GM21723 (cell line): ENCODE results near the gene FLCN.
A peak's percentile ranks its signal among the peaks of the same experiment; 100 is the strongest.
"Not testable (repeated sequence)": the region's sequence is repeated elsewhere in the genome, so short reads cannot be mapped to it uniquely, and the experiment has no call there.

Experiments
- ATAC-seq: cut with Tn5 transposase; IDR thresholded peaks from one replicate; pipeline ENCODE4 v1.9.1; 2021; ENCODE audit warnings: mild to moderate bottlenecking, moderate library complexity; ENCODE audit not compliant: unreplicated experiment

FLCN gene, protein sequence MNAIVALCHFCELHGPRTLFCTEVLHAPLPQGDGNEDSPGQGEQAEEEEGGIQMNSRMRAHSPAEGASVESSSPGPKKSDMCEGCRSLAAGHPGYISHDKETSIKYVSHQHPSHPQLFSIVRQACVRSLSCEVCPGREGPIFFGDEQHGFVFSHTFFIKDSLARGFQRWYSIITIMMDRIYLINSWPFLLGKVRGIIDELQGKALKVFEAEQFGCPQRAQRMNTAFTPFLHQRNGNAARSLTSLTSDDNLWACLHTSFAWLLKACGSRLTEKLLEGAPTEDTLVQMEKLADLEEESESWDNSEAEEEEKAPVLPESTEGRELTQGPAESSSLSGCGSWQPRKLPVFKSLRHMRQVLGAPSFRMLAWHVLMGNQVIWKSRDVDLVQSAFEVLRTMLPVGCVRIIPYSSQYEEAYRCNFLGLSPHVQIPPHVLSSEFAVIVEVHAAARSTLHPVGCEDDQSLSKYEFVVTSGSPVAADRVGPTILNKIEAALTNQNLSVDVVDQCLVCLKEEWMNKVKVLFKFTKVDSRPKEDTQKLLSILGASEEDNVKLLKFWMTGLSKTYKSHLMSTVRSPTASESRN

DNA sequence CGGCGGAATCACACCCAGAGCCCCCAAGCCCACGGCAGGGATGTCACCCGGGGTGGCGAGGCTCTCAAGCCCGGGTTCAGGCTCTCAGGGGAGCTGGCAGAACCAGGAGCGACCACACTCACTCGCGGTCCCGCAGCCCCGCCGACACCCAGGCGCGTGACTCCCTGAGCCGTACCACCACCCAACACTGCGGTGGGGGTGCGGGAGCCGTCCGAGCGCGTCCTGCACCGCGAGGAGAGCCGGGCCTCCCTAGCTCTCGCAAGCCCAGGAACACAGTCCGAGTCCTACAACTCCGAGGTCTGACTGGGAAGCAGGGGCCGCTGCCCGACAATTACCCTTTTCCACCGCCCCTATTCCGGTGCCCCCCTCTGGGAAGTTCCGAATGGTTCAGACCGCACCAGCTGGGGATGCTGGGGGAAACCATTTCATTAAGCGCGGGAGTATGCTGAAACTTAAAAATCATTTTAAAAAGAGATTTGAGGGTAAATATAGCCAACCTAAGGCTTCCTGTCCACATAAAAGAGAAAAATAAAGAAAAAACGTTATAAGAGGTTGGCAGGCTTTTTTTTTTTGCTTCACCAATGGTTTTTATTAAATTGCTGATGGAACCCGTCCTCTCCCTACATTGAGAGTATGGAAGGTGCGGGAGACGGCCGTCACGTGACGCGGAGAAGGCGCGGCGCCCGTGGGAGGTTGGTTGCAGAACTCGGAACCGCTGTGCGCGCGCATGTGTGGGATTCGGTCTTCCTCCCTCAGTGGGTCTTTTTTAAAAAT is at the start of gene FLCN:
TSS of gene FLCN (minus strand) at position 143 of the 774 bp plus-strand sequence. CDS start 9,031 bp downstream, outside the sequence.
- peak; percentile 82 for ATAC-seq

DNA sequence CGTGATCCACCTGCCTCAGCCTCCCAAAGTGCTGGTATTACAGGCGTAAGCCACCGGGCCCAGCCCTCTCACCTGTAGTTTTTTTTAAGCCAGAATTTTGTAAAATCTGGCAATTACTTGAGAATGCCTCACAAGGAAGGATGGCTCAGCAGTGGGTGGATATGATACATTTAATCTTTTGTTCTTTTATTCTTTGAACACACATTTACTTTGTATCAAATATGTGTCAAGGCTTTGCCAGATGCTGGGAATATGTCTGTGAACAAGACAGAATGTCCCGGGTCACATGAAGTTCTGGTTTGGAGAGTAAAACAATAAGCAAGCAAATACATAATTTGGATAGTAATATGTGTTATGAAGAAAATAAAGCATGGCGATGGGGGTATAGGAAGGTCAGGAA is 49.0 kb upstream of the FLCN start:
- no peak for ATAC-seq

DNA sequence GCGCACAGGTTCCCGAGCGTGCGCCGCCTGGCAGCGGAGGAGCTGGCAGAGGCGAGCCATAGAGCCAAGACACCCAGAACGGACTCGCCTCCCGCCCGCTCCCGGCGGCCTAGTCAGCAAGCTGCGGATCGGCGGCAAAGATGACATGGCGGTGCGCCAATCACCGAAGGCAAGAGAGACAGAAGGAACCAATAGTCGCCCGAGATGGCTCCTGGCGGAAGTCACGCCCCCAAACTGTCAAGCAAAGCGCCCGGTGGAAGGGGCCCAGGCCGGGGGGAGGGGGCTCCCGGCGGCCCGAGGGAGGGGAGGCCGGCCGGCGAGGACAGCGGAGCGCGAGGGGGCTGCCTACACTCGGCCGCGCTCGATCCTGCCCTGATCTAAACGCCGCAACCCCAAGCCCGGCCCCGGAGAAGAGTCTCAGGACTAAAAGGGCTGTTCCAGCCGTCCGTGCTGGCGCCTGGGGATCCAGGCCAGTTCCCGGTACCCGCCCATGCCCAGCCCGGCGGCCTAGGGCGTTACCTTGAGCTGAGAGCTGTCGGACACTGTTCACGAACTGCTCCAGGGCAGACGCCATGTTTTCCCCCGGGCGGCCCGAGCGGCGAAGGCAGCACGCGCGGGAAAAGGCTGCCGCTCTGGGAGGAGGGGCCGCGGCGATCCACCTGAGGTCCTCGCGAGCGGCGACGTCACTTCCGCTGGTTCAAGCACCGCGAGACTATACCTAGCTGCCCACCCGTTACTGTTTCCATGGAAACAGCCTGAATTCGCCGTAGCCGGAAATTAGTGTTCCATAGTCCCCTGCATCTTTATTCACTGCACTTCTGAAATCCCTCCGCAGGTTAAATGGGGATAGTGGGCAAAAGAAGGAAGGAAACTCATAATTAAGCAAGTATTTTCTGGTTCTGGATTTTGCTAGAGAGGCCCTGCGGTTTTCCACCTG is 43.9 kb upstream of the FLCN start, which contains the start of gene COPS3:
TSS of gene COPS3 (minus strand) at position 634 of the 937 bp plus-strand sequence. CDS start at position 574, 60 bp downstream.
- peak; percentile 85 for ATAC-seq

DNA sequence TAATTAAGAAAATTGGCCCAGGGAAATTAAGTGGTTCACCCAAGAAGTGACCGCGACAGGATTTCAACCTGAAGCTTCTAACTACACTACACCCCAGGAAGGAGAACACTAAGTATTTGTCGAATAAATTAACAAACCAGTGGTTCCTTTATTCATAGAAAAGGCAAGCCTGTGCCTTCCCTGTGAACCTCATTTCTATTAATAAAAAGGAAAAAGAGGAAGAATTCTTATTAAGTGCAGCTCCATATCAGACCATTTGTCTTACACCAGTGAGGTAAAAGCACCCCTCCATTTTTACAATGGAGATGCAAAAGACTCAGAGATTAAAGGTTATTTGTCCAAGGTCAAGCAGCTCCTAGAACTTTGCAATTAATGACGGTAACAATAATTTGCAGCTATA is 42.3 kb upstream of the FLCN start:
- no peak for ATAC-seq

DNA sequence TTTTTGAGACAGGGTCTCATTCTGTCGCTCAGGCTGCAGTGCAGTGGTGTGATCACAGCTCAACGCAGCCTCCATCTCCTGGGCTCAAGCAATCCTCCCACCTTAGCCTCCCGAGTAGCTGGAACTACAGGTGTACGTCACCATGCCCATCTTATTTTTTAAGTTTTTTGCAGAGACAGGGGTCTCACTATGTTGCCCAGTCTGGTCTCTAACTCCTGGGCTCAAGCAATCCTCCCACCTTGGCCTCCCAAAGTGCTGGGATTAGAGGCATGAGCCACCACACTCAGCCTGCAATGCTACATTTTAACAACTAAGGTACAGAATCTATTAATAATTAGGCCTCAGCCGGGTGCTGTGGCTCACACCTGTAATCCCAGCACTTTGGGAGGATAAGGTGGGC is 40.5 kb upstream of the FLCN start:
- not testable (repeated sequence) for ATAC-seq

DNA sequence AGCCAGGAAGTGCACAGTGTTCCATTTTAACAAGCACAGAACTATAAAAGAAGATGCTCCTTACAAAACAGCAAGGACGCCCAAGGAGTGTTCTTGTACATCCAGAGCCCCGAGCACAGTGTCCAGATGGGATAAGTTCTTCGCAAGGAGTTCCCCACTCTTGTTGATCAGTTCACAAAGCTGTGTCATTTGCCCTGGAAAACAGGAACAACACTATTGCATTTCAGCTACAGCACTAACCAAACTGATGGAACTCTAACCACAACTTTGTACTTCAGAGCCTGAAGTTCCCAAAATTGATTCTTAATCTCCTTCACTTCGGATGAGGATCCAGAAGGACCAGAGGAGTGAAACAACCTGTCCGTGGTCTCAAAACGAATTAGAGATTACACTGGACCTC is 39.0 kb upstream of the FLCN start:
- ATAC-seq, result no peak

DNA sequence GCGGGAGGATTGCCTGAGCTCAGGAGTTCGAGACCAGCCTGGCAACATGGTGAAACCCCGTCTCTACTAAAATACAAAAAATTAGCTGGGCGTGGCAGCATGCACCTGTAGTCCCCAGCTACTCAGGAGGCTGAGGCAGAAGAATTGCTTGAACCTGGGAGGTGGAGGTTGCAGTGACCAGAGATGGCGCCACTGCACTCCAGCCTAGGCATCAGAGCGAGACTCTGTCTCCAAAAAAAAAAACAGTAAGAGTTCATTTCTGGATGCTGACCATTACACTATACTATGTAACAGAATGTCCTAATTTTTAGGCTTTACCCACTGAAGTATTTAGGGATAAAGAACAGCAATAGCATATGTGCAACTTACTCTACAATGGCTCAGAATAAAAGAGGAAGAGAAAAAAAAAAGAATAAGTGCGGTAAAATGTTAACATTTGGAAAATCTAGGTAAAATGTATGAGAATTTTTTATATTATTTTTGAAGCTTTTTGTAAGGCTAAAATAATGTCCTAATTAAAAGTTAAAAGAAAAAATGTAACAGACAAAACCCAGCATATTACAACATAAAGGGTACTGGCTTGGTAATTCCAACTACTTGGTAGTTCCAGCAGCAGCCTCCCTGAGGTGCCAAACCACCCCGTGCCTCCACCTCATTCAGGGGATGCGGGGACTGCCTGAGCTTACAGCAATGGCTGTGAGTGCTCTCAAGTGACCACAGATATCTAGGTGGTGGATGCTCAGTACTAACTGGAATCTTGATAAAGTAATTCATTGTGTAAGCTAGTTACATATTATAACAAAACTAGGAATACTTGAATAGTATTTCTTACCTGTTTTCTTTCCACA is 33.2 kb upstream of the FLCN start:
- no peak for ATAC-seq

DNA sequence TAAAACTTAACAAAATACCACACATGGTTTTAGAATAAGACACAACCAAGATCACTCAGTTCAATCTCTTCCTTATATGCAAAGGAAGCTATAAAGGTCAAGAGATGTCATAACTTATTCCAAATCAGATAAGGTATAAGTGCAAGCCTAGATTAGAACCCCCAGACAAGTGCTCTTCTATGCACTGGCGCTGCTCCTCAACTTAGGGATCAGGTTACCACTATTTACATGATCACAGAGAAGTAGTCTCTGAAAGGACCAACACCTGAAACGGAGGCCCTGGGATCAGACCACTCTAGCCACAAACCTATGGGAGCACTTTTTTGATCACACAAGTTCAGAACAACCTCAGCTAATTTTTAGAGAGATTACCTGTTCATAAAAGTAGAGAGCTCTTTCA is 27.5 kb upstream of the FLCN start:
- no peak for ATAC-seq

DNA sequence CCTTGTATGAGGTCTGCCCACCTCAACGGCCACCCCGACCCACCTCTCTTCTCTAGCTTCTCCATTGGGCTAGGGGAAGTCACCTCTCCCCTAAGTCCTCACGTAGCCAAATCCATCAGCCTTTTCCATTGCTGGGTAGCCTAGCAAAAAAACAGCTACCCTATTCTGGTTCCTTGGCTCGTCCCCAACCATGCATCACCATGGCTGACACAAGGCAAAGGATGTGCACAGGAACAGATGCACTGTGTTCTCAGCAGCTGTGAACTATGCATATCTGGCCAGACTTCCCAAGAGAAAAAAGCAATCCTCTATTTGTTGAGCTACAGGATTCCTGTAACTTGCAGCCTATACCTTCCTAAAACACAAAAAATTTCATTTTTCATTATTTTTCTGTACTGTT is 22.0 kb upstream of the FLCN start:
- no peak for ATAC-seq

DNA sequence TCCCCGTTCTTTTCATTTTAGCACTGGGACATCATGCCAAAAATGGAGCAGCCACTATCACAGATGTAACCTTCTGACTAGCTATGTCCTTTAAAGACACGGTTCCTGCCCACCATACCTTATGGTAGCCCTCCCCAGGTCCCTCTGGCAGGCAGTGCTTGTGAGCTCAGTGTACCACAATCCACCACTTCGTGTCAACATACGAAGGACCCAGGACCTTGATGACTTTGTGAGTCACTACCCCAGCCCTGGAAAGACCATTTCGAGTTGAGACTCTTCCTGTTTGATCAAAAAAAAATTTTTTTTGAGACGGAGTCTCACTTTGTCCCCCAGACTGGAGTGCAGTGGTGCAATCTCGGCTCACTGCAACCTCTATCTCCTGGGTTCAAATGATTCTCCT is 21.0 kb upstream of the FLCN start:
- no peak for ATAC-seq

DNA sequence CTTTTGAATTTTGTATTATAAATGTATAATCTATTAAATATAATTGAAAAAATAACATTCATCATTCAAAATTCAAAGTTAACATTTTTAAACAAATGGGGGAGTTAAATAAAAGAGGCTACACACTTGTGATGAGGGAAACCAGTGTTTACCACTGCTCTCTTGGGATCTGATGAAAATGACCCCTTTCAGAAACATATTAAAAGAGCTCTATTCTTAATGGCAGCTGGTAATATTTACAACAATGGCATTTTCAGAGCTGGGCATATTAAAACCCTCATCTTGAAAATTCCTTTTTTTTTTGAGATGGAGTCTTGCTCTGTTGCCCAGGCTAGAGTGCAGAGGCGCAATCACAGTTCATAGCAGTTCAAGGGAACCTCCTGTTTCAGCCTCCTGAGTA is 19.3 kb upstream of the FLCN start:
- ATAC-seq, result no peak

DNA sequence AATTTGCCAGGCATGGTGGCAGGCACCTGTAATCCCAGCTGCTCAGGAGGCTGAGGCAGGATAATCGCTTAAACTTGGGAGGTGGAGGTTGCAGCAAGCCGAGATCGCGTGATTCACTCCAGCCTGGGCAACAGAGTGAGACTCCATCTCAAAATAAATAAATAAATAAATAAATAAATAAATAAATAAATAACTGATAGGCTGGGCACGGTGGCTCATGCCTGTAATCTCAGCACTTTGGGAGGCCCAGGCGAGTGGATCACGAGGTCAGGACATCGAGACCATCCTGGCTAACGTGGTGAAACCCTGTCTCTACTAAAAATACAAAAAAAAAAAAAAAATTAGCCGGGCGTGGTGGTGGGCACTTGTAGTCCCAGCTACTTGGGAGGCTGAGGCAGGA is 18.7 kb upstream of the FLCN start:
- ATAC-seq, result not testable (repeated sequence)

DNA sequence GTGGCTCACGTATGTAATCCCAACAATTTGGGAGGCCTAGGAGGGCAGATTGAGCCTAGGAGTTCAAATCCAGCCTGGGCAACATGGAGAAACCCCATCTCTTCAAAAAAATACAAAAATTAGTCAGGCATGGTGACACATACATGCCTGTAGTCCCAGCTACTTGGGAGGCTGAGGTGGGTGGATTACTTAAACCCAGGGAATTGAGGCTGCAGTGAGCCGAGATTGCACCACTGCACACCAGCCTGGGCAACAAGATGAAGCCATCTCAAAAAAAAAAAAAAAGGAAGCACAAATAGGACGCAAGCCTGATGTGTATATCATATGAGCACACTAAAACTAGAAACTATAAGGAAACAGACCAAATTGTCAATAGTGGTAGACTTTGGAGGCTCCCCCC is 17.1 kb upstream of the FLCN start:
- ATAC-seq, result no peak

DNA sequence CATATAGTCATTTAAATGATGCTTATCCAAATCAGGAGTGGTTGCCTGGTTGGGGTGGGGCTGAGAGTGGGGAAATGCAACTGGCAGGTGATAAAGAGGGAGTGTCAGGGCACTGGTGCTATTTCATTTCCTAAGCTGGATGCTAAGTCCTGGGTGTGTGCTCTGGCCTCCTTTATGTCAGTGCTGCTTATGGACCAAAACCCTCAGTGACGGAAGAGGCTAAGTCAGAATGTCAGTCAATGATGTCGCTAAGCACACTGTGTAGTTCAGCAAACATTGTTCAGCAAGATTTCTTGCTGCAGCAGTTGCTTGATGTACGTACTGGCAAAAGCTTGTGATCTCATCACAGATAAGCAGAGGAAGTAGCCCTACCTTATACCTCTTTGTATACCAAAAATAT is 16.4 kb upstream of the FLCN start:
- no peak for ATAC-seq

DNA sequence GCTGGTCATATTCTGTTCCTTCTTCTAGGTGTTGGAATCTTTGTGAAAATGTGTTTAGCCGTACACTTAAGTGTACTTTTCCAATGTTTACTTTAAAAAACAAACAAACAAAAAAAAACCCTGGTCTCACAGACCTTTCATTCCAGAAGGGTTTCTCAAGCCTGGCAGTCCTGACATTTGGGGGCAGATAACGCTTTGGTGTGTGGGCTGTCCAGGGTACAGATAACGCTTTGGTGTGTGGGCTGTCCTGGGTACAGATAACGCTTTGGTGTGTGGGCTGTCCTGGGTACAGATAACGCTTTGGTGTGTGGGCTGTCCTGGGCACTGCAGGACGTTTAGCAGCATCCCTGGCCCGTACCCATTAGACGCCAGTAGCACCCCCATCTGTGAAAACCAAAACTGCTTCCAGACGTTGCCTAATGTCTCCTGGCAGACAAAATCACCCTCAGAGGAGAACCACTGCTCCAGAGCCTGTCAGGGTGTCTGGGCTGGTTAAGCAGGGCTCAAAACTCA is 15.2 kb upstream of the FLCN start:
- ATAC-seq, result no peak

DNA sequence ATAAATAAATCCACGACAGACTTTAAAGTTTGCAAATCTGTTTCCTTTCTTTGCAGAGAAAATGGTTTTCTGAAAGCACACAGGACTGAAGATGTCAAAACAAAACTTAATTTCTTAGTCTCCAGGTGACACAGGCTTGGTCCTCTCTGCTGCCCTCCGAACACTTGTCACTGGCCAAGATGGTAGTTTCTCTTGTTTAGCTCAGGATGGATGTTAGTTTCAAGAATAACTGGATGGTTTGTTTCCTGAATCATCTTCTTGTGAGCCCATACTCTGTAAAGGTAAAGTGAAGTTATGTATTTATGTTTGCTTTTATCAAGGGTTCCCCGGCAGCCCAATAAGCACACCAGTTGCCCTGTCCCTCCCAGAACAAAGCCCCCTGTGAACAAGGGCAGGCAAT is 9.9 kb upstream of the FLCN start:
- ATAC-seq, result no peak

DNA sequence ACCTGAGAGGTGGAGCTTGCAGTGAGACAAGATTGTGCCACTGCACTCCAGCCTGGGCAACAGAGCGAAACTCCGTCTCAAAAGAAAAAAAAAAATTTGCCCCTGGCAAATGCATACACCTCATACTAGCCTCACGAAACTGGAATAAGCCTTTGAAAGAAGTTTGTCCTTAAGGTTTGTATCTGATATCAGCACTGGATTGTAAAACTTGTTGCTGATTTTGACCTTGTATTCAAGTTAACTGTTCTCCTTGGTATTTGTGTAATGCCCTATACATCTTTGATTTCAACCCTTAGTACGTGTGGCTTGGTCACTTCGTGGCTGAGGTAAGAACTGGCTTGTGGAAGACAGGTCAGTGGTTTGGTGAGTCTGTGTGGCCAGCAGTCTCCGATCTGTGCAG is 6.2 kb upstream of the FLCN start:
- ATAC-seq, result no peak

DNA sequence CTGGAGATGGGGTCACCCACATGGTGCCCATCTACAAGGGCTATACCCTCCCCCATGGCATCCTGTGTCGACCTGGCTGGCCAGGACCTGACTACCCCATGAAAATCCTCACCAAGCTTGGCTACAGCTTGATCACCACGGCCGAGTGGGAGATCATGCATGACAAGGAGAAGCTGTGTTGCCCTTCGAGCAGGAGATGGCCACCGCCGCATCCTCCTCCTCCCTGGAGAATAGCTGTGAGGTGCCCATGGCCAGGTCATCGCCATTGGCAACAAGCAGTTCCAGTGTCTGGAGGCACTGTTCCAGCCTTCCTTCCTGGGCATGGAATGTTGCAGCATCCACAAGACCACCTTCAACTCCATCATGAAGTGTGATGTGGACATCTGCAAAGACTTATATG is 5.3 kb upstream of the FLCN start:
- ATAC-seq, result no peak

DNA sequence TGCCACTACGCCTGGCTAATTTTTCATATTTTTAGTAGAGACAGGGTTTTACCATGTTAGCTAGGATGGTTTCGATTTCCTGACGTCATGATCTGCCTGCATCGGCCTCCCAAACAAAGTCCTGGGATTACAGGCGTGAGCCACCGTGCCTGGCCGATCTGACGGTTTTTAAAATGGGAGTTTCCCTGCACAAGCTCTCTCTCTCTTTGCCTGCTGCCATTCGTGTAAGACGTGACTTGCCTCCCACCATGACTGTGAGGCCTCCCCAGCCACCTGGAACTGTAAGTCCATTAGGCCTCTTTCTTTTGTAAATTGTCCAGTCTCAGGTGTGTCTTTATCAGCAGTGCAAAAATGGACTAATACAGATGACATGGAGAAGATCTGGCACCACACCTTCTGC is 4.7 kb upstream of the FLCN start:
- no peak for ATAC-seq

DNA sequence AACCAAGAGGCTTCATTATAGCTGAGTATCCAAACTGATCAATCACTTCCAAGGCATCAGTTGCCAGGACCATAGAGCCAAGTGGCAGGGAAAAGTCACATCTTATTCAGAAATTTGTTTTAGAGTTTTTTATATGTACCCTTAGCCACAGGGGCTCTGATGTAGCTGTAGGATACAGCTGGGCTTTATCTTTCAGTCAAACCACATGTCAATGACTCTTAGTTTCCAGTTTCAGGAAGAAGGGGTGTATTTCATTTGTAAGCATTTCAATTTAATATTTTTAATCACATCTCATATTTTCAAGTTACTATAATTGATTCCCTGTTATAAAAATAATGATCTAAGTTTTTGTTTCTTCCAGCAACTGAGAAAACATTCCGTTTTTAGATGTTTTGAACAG is 2.9 kb upstream of the FLCN start:
- ATAC-seq, result no peak
